Measurements from ENCODE around the gene VMO1.

- no peak for TF ChIP-seq EP300 (conservative IDR thresholded peaks at IDR 0.05; ENCODE audit: poor library complexity, severe bottlenecking)
- no peak for TF ChIP-seq CTCF (IDR thresholded peaks at IDR 0.05; ENCODE audit: poor library complexity, severe bottlenecking)
- no peak for TF ChIP-seq SMC3 (conservative IDR thresholded peaks at IDR 0.05; ENCODE audit: poor library complexity)
- TF ChIP-seq TAF1 (IDR thresholded peaks at IDR 0.05; ENCODE audit: low read depth) = no peak
- no peak for TF ChIP-seq EZH2 (IDR thresholded peaks at IDR 0.05; ENCODE audit: borderline replicate concordance, insufficient read depth, low read length, poor library complexity, severe bottlenecking)
- no peak for TF ChIP-seq MXI1 (conservative IDR thresholded peaks at IDR 0.05; ENCODE audit: poor library complexity, severe bottlenecking)
- no peak for TF ChIP-seq REST (IDR thresholded peaks at IDR 0.05; ENCODE audit: borderline replicate concordance)
- TF ChIP-seq RAD21 (conservative IDR thresholded peaks at IDR 0.05) = no peak
These were observed 20.8 kb upstream of the VMO1 start, which contains the start of gene PLD2 for GRCh38 chr17:4806777-4807604.
